C4-2B (cell line): ENCODE results near the gene OR4D1.
A peak's percentile ranks its signal among the peaks of the same experiment; 100 is the strongest.
"Not testable (repeated sequence)": the region's sequence is repeated elsewhere in the genome, so short reads cannot be mapped to it uniquely, and the experiment has no call there.

Source experiments
- H3K27ac ChIP-seq: fragments of 450-650 bp; 2 replicates; pipeline ENCODE4 v1.5.1; 2017
- ZFX ChIP-seq: fragments of 450-650 bp; IDR thresholded peaks from 2 replicates; pipeline ENCODE4 v1.6.1; 2017
- TF ChIP-seq, protein P1 (sequence below): fragments of 450-650 bp; conservative IDR thresholded peaks from 2 replicates; pipeline ENCODE4 v1.5.1; 2017; ENCODE audit warnings: mild to moderate bottlenecking

Gene OR4D1

DNA sequence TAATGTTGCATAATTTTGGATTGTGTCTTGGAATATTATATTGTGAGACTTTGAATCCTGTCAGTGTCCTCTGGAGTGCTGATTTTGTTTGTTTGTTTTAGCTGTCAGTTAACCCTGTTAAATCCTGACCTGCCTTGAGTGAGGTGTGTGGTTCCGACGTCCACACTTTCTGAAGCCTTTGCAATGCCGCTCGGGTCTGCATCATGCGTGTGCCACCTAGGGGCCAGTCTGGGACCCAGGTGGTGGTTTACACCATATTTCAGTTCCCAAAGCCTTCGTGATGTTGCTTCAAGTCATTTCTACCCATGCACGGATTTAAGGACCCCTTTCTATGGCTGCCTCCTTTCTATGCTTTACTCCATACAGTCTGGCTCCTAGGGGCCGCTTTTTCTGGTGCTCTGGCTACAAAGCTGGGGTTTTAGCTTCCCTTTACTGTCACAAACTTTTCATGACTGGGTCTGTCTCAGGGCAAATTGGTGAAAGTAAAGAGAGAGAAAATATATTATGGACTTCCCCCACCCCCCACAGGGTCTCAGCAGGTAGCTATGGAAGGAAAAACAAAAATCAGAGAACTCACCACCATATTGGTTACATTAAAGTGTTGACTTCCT lies 11.4 kb upstream of the OR4D1 start:
- H3K27ac ChIP-seq = no peak overlapping the region
- TF ChIP-seq, protein P1, sequence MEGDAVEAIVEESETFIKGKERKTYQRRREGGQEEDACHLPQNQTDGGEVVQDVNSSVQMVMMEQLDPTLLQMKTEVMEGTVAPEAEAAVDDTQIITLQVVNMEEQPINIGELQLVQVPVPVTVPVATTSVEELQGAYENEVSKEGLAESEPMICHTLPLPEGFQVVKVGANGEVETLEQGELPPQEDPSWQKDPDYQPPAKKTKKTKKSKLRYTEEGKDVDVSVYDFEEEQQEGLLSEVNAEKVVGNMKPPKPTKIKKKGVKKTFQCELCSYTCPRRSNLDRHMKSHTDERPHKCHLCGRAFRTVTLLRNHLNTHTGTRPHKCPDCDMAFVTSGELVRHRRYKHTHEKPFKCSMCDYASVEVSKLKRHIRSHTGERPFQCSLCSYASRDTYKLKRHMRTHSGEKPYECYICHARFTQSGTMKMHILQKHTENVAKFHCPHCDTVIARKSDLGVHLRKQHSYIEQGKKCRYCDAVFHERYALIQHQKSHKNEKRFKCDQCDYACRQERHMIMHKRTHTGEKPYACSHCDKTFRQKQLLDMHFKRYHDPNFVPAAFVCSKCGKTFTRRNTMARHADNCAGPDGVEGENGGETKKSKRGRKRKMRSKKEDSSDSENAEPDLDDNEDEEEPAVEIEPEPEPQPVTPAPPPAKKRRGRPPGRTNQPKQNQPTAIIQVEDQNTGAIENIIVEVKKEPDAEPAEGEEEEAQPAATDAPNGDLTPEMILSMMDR = peak; percentile 90
- TF ChIP-seq ZFX = no peak

DNA sequence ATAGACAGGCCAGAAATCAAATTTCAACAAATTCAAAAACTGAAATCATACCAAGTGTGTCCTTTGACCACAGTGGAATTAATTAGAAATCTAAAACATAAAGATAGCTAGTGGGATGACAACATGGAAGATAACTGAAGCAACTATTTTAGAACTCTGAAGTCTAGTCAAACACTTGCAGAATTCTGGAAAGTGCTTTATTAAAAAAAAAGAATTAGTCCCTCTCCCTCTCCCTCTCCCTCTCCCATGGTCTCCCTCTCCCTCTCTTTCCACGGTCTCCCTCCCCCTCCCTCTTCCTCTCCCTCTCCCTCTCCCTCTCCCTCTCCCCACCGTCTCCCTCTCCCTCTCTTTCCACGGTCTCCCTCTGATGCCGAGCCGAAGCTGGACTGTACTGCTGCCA lies 6.7 kb upstream of the OR4D1 start:
- TF ChIP-seq, protein P1 = no peak
- no peak for TF ChIP-seq ZFX

DNA sequence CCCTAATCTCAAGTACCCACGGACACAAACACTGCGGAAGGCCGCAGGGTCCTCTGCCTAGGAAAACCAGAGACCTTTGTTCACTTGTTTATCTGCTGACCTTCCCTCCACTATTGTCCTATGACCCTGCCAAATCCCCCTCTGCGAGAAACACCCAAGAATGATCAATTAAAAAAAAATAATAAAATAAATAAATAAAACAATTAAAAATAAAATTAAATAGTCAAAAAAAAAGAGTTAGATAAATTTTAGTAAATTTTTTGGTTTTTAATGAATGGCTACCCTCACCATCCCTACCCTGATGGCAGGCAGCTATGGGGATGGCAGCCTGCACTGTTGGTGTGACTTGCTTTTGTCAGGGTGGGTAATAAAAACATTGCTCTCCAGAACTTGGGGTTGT lies 4.8 kb upstream of the OR4D1 start:
- not testable (repeated sequence) for H3K27ac ChIP-seq

More for the DNA sequence above, 6.7 kb upstream of the OR4D1 start:
- H3K27ac ChIP-seq = no peak overlapping the region

DNA sequence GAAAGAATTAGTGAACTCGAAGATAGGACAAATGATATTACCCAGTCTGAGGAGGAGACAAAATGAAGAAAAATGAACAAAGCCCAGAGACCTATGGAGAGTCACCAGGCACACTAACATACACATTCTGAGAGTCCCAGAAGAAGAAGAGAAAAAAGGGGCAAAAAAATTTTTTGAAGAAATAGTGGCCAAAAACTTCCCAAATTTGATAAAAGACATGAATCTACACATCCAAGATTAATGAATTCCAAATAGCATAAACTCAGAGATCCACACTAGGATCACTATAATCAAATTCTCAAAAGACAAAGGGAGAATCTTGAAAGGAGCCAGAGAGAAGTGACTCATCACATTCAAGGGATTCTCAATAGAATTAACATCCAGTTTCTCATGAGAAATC lies 3.4 kb upstream of the OR4D1 start:
- no peak overlapping the region for H3K27ac ChIP-seq
- TF ChIP-seq ZFX = no peak
- TF ChIP-seq, protein P1 = no peak

DNA sequence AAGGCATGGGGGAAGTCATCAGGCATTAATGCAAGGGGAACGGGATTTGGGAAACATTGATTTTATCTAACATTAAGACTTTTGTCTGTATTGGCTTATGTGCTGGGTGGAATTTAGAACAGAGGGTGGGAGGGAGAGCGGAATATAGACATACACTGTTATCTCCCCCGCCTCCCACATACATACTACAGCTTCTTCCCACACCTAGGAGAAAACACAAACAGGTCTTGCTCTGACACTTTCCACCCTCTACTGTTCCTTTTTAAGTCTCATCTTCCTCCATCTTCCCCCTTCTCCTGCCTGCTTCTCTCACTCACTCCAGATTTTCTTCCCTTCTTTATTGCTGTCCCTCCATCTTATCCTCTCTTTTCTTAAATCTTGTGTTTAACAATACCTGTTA lies 425 bp downstream of the OR4D1 start:
- H3K27ac ChIP-seq = no peak overlapping the region

DNA sequence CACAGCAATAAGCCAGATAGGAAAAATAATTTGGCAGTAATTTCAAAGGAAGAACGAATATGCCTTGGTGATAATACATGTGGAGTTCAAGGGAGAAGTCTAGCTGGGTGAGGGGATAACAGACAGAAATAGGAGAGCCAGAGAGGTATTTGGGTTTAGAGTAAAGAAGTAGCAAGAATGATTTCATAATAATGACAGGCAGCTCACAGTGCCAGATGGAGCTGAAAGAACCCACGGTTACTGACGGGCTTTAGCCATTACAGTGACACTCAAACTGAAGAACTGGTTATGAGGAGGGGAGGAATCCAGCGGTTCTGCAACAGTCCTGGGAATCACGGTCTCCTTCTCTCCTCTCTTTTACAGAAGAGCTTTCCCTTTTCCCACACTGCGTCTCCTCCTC lies 2.2 kb downstream of the OR4D1 start:
- TF ChIP-seq, protein P1 = no peak
- no peak for TF ChIP-seq ZFX
- no peak overlapping the region for H3K27ac ChIP-seq

More for the DNA sequence above, 425 bp downstream of the OR4D1 start:
- TF ChIP-seq, protein P1 = no peak
- no peak for TF ChIP-seq ZFX

DNA sequence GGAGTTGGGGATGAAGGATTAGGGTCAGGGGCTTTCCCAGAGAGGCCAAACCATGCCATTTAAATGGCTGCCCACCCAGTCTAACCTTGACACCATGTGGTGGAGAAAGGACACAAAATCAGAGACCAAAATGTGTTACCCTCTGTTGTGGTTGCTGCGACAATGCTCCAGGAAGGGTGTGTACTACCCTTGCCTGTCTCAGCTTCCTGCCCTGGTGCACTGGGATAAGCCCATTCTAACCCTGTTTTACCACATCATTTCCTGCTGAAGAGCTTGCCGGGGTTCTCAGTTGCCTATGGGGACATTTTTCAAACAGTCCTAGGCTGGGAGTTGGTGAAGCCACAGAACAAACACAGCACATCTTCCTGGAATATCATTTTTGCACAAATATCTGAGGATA lies 4.9 kb downstream of the OR4D1 start:
- H3K27ac ChIP-seq = no peak overlapping the region
- TF ChIP-seq, protein P1 = no peak
- TF ChIP-seq ZFX = no peak

DNA sequence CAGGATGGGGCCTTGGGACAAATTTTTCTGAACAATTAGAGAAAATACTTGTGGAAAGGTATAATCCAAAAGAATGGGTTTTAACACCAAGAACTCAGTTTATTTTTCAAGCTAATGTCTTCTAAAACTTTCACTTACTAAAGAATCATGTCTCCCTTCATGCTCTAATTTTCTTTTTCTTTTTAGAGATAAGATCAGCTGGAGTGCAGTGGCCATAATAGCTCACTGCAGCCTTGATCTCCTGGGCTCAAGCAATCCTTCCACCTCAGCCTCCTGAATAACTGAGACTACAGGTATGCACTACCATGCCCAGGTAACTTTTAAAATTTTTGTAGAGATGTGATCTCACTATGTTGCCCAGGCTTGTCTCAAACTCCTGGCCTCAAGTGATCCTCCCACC lies 5.5 kb downstream of the OR4D1 start:
- TF ChIP-seq ZFX = no peak
- TF ChIP-seq, protein P1 = no peak; the same call in 1 of the 2 replicates
- H3K27ac ChIP-seq = no peak overlapping the region
